ENCODE results near the gene TRNT1. TPM values are rescaled to one million over a fixed set of nuclear protein-coding genes. Genes with fewer than 3 reads are reported as not detected.

TRNT1 gene
- total and polyA plus RNA-seq, 12 donors = 8.4 to 32.9 (median 16.6) TPM

GRCh38 chr3:3137526-3137925, 10.8 kb downstream of the TRNT1 start:
- no peaks in the 10 kb centered on the region for H3K9me3 ChIP-seq (replicated peaks in 1 of 3)
- H3K27me3 ChIP-seq = no peaks in the 10 kb centered on the region
- H3K27ac ChIP-seq = no peak overlapping the region
- intact Hi-C loops (cut with DNase I) = no loop called here
- no peak for DNase-seq
- H3K4me3 ChIP-seq = no peak overlapping the region
- H3K4me1 ChIP-seq (replicated peaks in 1 of 2) = peaks cover 0 to 11% of the 10 kb centered on the region in 2 donors
- TF ChIP-seq CTCF (IDR thresholded peaks at IDR 0.05) = no peak
- TF ChIP-seq POLR2A (IDR thresholded peaks at IDR 0.05) = no peak
- peaks cover 0 to 33% of the 10 kb centered on the region in 2 donors for H3K36me3 ChIP-seq (replicated peaks in 1 of 2)
- 94 to 96% (median 94%) methylated on average over 6 of the region's 6 CpGs for WGBS, 4 donors

- no peak overlapping the region for H3K4me3 ChIP-seq
- H3K36me3 ChIP-seq (replicated peaks in 1 of 2) = peaks cover 0 to 54% of the 10 kb centered on the region in 2 donors
- H3K27me3 ChIP-seq = no peaks in the 10 kb centered on the region
- H3K9me3 ChIP-seq (replicated peaks in 1 of 3) = no peaks in the 10 kb centered on the region
- H3K4me1 ChIP-seq (replicated peaks in 1 of 2) = peaks cover 0 to 3% of the 10 kb centered on the region in 2 donors
- no peak for DNase-seq
- H3K27ac ChIP-seq = no peak overlapping the region
- intact Hi-C loops (cut with DNase I) = no loop called here
- TF ChIP-seq CTCF (IDR thresholded peaks at IDR 0.05) = no peak
- TF ChIP-seq POLR2A (IDR thresholded peaks at IDR 0.05) = no peak
These were observed 15.2 kb downstream of the TRNT1 start for GRCh38 chr3:3141939-3142338.

- whole genome bisulfite sequencing, 4 donors = 57 to 87% (median 79%) methylated on average over 8 of the region's 8 CpGs
- Histone ChIP-seq H3K4me3 (no peak overlapping the region), H3K27me3 (no peaks in the 10 kb centered on the region), H3K4me1 (replicated peaks in 1 of 2) (peaks cover 0 to 3% of the 10 kb centered on the region in 2 donors), H3K36me3 (replicated peaks in 1 of 2) (peaks cover 0 to 66% of the 10 kb centered on the region in 2 donors), H3K27ac (no peak overlapping the region), H3K9me3 (replicated peaks in 1 of 3) (no peaks in the 10 kb centered on the region)
- intact Hi-C loops (cut with DNase I) = no loop called here
- TF ChIP-seq POLR2A (IDR thresholded peaks at IDR 0.05) = no peak
- no peak for TF ChIP-seq CTCF (IDR thresholded peaks at IDR 0.05)
- no peak for DNase-seq
These were observed 19.1 kb downstream of the TRNT1 start for GRCh38 chr3:3145831-3146230.

- intact Hi-C loops (cut with DNase I) = no loop called here
- Histone ChIP-seq H3K27ac (no peak overlapping the region), H3K27me3 (no peaks in the 10 kb centered on the region), H3K36me3 (replicated peaks in 1 of 2) (peaks cover 0 to 79% of the 10 kb centered on the region in 2 donors), H3K9me3 (replicated peaks in 1 of 3) (no peaks in the 10 kb centered on the region), H3K4me1 (replicated peaks in 1 of 2) (peaks cover 0 to 3% of the 10 kb centered on the region in 2 donors), H3K4me3 (no peak overlapping the region)
- WGBS, 4 donors = 86 to 92% (median 91%) methylated on average over 1 of the region's 1 CpG
- TF ChIP-seq POLR2A (IDR thresholded peaks at IDR 0.05) (no peak), CTCF (IDR thresholded peaks at IDR 0.05) (no peak)
- DNase-seq = no peak
These were observed 22.8 kb downstream of the TRNT1 start for GRCh38 chr3:3149560-3149959.
